IMR-90 (cell line): ENCODE data around the gene TK2. TPM values are rescaled to one million over a fixed set of nuclear protein-coding genes. Genes with fewer than 3 reads are reported as not detected.

Experiments used
- ATAC-seq: fragments of 200-7000 bp; cut with Tn5 transposase; 2 replicates; pipeline ENCODE4 v1.9.1; 2020; ENCODE audit warnings: low read depth, mild to moderate bottlenecking, moderate library complexity
- BruUV-seq: library from RNA; stranded (reverse); fragments of 400-500 nt; replicated peaks from 2 replicates; lab custom pipeline; 2021; lab: Mats Ljungman, UMichigan
- CTCF ChIA-PET: fragments of 300-600 bp; formaldehyde crosslinking; extraction: SDS; loops from one replicate; lab custom pipeline; 2021; ENCODE audit warnings: antibody characterized with exemption; lab: Yijun Ruan, JAX
- POLR2A ChIA-PET: fragments of 300-600 bp; sonication (Branson Sonifier 250); formaldehyde crosslinking; loops from one replicate; lab custom pipeline; 2022; ENCODE audit warnings: antibody characterized with exemption; ENCODE audit not compliant: unreplicated experiment; lab: Charles Lee
- DNase-seq: peaks from one replicate; pipeline ENCODE4 v3.0.0; 2013
- H2AFZ ChIP-seq: replicated peaks from 2 replicates; pipeline ENCODE3; 2013; ENCODE audit warnings: low read length, mild to moderate bottlenecking; ENCODE audit not compliant: poor library complexity
- H2AK5ac ChIP-seq: 2 replicates; pipeline ENCODE4 v1.6.1; 2013; ENCODE audit warnings: low read depth, low read length, inconsistent platforms
- H2AK9ac ChIP-seq: replicated peaks from 2 replicates; pipeline ENCODE3; 2013; ENCODE audit warnings: mild to moderate bottlenecking, low read depth, low read length, moderate library complexity; ENCODE audit not compliant: poor library complexity
- H2BK120ac ChIP-seq: 2 replicates; pipeline ENCODE4 v1.6.1; 2013; ENCODE audit warnings: low read depth, low read length, inconsistent platforms
- H2BK15ac ChIP-seq: 3 replicates; pipeline ENCODE4 v1.6.1; 2013; ENCODE audit warnings: low read depth, low read length, inconsistent platforms
- H2BK20ac ChIP-seq: 2 replicates; pipeline ENCODE4 v1.6.1; 2013; ENCODE audit warnings: low read depth, mild to moderate bottlenecking, inconsistent platforms, low read length, moderate library complexity
- H2BK5ac ChIP-seq: 2 replicates; pipeline ENCODE4 v1.6.1; 2013; ENCODE audit warnings: mild to moderate bottlenecking, low read depth, low read length, inconsistent platforms; ENCODE audit not compliant: poor library complexity, severe bottlenecking
- H3K14ac ChIP-seq: replicated peaks from 2 replicates; pipeline ENCODE4 v1.6.1; 2013; ENCODE audit warnings: low read depth, low read length, inconsistent platforms
- H3K18ac ChIP-seq: 2 replicates; pipeline ENCODE4 v1.6.1; 2013; ENCODE audit warnings: low read depth, low read length, control low read depth
- H3K23ac ChIP-seq: 2 replicates; pipeline ENCODE4 v1.6.1; 2013; ENCODE audit warnings: low read depth, low read length, inconsistent platforms
- H3K27ac ChIP-seq: 2 replicates; pipeline ENCODE4 v1.5.1; 2013; ENCODE audit warnings: mild to moderate bottlenecking, control low read depth, low read length; ENCODE audit not compliant: insufficient read depth
- H3K27me3 ChIP-seq: 2 replicates; pipeline ENCODE4 v1.6.1; 2013; ENCODE audit warnings: low read length; ENCODE audit not compliant: control insufficient read depth, insufficient read depth
- H3K36me3 ChIP-seq: 2 replicates; pipeline ENCODE4 v1.6.1; 2013; ENCODE audit warnings: low read length, mixed read lengths; ENCODE audit not compliant: control insufficient read depth, insufficient read depth
- H3K4ac ChIP-seq: 2 replicates; pipeline ENCODE4 v1.6.1; 2013; ENCODE audit warnings: low read depth, low read length, inconsistent platforms
- H3K4me1 ChIP-seq: 2 replicates; pipeline ENCODE4 v1.6.1; 2013; ENCODE audit warnings: low read length, mixed read lengths; ENCODE audit not compliant: control insufficient read depth, insufficient read depth
- H3K4me2 ChIP-seq: 2 replicates; pipeline ENCODE4 v1.6.1; 2013; ENCODE audit warnings: low read depth, mild to moderate bottlenecking, control low read depth, low read length, moderate library complexity
- H3K4me3 ChIP-seq: 2 replicates; pipeline ENCODE4 v1.5.1; 2013; ENCODE audit warnings: low read depth, mild to moderate bottlenecking, control low read depth, low read length, moderate library complexity; ENCODE audit not compliant: insufficient read depth
- H3K56ac ChIP-seq: 2 replicates; pipeline ENCODE4 v1.6.1; 2013; ENCODE audit warnings: low read length, inconsistent platforms; ENCODE audit not compliant: insufficient read depth; ENCODE audit errors: extremely low read depth
- H3K79me1 ChIP-seq, 2 experiments: 2 replicates each; pipeline ENCODE4 v1.6.1; 2013; ENCODE audit warnings: low read length in 2 of 2, inconsistent platforms in 1 of 2, low read depth in 1 of 2
- H3K9ac ChIP-seq: 2 replicates; pipeline ENCODE4 v1.6.1; 2013; ENCODE audit warnings: low read depth, low read length, control low read depth
- H3K9me1 ChIP-seq: 2 replicates; pipeline ENCODE4 v1.6.1; 2013; ENCODE audit warnings: low read length, inconsistent platforms; ENCODE audit not compliant: insufficient read depth
- H3K9me3 ChIP-seq: 2 replicates; pipeline ENCODE4 v1.6.1; 2013; ENCODE audit warnings: low read length; ENCODE audit not compliant: control insufficient read depth, insufficient read depth
- H4K20me1 ChIP-seq: 2 replicates; pipeline ENCODE4 v1.6.1; 2013; ENCODE audit warnings: low read length, inconsistent platforms; ENCODE audit not compliant: insufficient read depth
- H4K5ac ChIP-seq: 2 replicates; pipeline ENCODE4 v1.6.1; 2013; ENCODE audit warnings: mild to moderate bottlenecking, low read depth, low read length, control low read depth
- H4K8ac ChIP-seq, 2 experiments: 2 replicates each; pipeline ENCODE4 v1.6.1; 2013; ENCODE audit warnings: low read depth in 2 of 2, low read length in 2 of 2, control low read depth in 1 of 2, inconsistent platforms in 1 of 2
- H4K91ac ChIP-seq: 2 replicates; pipeline ENCODE4 v1.6.1; 2013; ENCODE audit warnings: low read depth, low read length, inconsistent platforms; ENCODE audit not compliant: insufficient read depth
- BHLHE40 ChIP-seq: fragments of 150-350 bp; IDR thresholded peaks from 2 replicates; pipeline ENCODE4 v1.6.1; 2016; ENCODE audit warnings: mild to moderate bottlenecking, low read depth, low read length
- CEBPB ChIP-seq: IDR thresholded peaks from 2 replicates; pipeline ENCODE4 v1.6.1; 2012; ENCODE audit warnings: low read depth, low read length, improper control_type of control experiment
- CHD1 ChIP-seq: IDR thresholded peaks from 2 replicates; pipeline ENCODE4 v1.6.1; 2012; ENCODE audit warnings: low read depth, low read length, improper control_type of control experiment
- ELK1 ChIP-seq: fragments of 150-350 bp; IDR thresholded peaks from 2 replicates; pipeline ENCODE4 v1.6.1; 2016; ENCODE audit warnings: low read depth, mild to moderate bottlenecking, low read length, moderate library complexity, borderline replicate concordance
- FOS ChIP-seq: fragments of 150-350 bp; IDR thresholded peaks from 2 replicates; pipeline ENCODE4 v1.6.1; 2016; ENCODE audit warnings: low read depth, low read length
- MAFK ChIP-seq: IDR thresholded peaks from 2 replicates; pipeline ENCODE4 v1.6.1; 2012; ENCODE audit warnings: low read depth, low read length, improper control_type of control experiment
- MAZ ChIP-seq: IDR thresholded peaks from 2 replicates; pipeline ENCODE4 v1.6.1; 2012; ENCODE audit warnings: low read depth, mild to moderate bottlenecking, low read length, improper control_type of control experiment, moderate library complexity, borderline replicate concordance
- MXI1 ChIP-seq: IDR thresholded peaks from 2 replicates; pipeline ENCODE4 v1.6.1; 2012; ENCODE audit warnings: low read depth, mild to moderate bottlenecking, low read length, moderate library complexity, borderline replicate concordance
- NFE2L2 ChIP-seq: fragments of 150-350 bp; IDR thresholded peaks from 2 replicates; pipeline ENCODE4 v1.6.1; 2016; ENCODE audit warnings: low read depth, mild to moderate bottlenecking, low read length
- POLR2A ChIP-seq: IDR thresholded peaks from 2 replicates; pipeline ENCODE4 v1.6.1; 2012; ENCODE audit warnings: mild to moderate bottlenecking, low read depth, low read length
- RAD21 ChIP-seq: IDR thresholded peaks from 2 replicates; pipeline ENCODE4 v1.6.1; 2012; ENCODE audit warnings: low read length, improper control_type of control experiment
- RCOR1 ChIP-seq: IDR thresholded peaks from 2 replicates; pipeline ENCODE4 v1.6.1; 2012; ENCODE audit warnings: mild to moderate bottlenecking, low read length, improper control_type of control experiment; ENCODE audit not compliant: insufficient replicate concordance
- RFX5 ChIP-seq: IDR thresholded peaks from 2 replicates; pipeline ENCODE4 v1.8.0; 2012; ENCODE audit warnings: low read depth, mild to moderate bottlenecking, low read length, moderate library complexity
- SMC3 ChIP-seq: fragments of 150-350 bp; IDR thresholded peaks from 2 replicates; pipeline ENCODE4 v1.6.1; 2016; ENCODE audit warnings: low read depth, mild to moderate bottlenecking, antibody characterized with exemption, low read length, moderate library complexity
- WGBS, 2 experiments: methylation state at CpG; one replicate each; pipeline versions ENCODE4 v1.1.5 to v1.1.7; 2013; ENCODE audit warnings: missing lambda C conversion rate in 2 of 2; ENCODE audit not compliant: insufficient read length in 1 of 2; ENCODE audit errors: extremely low coverage in 2 of 2; 5-methylcytosine and 5-hydroxymethylcytosine counted together
- dilution Hi-C: fragments of 300-500 bp; cut with HindIII; formaldehyde crosslinking; loops from one replicate; pipeline ENCODE4 v1.14.3; 2018; ENCODE audit warnings: low sequenced_read_pairs; ENCODE audit not compliant: unreplicated experiment
- in situ Hi-C: fragments of 300-500 bp; cut with MboI; formaldehyde crosslinking; loops from 3 replicates; pipeline ENCODE4 v1.14.3; 2019; ENCODE audit warnings: low sequenced_read_pairs, inconsistent platforms, mixed read lengths
- intact Hi-C: fragments of 100-400 bp; cut with micrococcal nuclease; formaldehyde crosslinking; loops from 2 replicates; pipeline ENCODE4 v1.10.0; 2022
- polyA plus RNA-seq, 3 experiments: library from polyadenylated mRNA; depleted of rRNA; stranded (reverse); fragments of >200 nt; gene quantifications; 2 replicates each; pipeline ENCODE4 v1.2.3, GENCODE V29; 2012; ENCODE audit warnings: low replicate concordance in 1 of 3
- total RNA-seq: library from RNA; depleted of rRNA; stranded (reverse); fragments of >200 nt; gene quantifications from 2 replicates; pipeline ENCODE4 v1.2.3, GENCODE V29; 2012
- TF ChIP-seq, protein P1 (sequence below): conservative IDR thresholded peaks from 2 replicates; pipeline ENCODE4 v1.5.1; 2012; ENCODE audit warnings: mild to moderate bottlenecking, low read depth, low read length, improper control_type of control experiment
- TF ChIP-seq, protein P2 (sequence below): fragments of 150-350 bp; IDR thresholded peaks from 2 replicates; pipeline ENCODE4 v1.6.1; 2017; ENCODE audit warnings: mild to moderate bottlenecking, antibody characterized with exemption, low read length, low read depth

TK2 gene
- total and polyA plus RNA-seq, 2 of the 4 experiments (the other 2 are of a cell fraction) = 14.7 to 16.5 TPM

DNA sequence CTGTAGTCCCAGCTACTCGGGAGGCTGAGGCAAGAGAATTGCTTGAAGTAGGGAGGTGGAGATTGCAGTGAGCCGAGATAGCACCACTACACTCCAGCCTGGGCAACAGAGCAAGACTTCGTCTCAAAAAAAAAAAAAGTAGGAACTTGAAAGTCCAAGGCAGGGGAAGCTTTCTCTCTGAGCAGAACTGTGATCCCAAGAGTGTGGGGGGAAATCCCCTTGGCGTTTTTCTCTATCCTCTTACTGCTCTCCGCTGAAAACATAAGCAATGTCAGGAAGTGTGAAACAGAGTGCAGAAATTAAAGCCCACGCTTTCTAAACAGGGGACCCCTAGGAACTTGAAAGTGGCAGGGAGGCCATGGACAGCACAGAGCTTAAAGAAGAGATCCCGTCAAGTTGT is 44.8 kb upstream of the TK2 start:
- POLR2A ChIA-PET = no interaction called here
- H3K27ac ChIP-seq = no peak overlapping the region
- TF ChIP-seq POLR2A = no peak
- no peak for TF ChIP-seq FOS
- TF ChIP-seq CEBPB = no peak
- no peak for TF ChIP-seq SMC3
- TF ChIP-seq RAD21 = no peak
- TF ChIP-seq BHLHE40 = no peak
- TF ChIP-seq RFX5 = no peak
- no peak for TF ChIP-seq CHD1
- TF ChIP-seq MAZ = no peak
- no peak for TF ChIP-seq RCOR1
- TF ChIP-seq, protein P1, sequence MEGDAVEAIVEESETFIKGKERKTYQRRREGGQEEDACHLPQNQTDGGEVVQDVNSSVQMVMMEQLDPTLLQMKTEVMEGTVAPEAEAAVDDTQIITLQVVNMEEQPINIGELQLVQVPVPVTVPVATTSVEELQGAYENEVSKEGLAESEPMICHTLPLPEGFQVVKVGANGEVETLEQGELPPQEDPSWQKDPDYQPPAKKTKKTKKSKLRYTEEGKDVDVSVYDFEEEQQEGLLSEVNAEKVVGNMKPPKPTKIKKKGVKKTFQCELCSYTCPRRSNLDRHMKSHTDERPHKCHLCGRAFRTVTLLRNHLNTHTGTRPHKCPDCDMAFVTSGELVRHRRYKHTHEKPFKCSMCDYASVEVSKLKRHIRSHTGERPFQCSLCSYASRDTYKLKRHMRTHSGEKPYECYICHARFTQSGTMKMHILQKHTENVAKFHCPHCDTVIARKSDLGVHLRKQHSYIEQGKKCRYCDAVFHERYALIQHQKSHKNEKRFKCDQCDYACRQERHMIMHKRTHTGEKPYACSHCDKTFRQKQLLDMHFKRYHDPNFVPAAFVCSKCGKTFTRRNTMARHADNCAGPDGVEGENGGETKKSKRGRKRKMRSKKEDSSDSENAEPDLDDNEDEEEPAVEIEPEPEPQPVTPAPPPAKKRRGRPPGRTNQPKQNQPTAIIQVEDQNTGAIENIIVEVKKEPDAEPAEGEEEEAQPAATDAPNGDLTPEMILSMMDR = no peak
- no peak for TF ChIP-seq ELK1
- TF ChIP-seq MAFK = no peak
- no peak for TF ChIP-seq NFE2L2
- TF ChIP-seq, protein P2, sequence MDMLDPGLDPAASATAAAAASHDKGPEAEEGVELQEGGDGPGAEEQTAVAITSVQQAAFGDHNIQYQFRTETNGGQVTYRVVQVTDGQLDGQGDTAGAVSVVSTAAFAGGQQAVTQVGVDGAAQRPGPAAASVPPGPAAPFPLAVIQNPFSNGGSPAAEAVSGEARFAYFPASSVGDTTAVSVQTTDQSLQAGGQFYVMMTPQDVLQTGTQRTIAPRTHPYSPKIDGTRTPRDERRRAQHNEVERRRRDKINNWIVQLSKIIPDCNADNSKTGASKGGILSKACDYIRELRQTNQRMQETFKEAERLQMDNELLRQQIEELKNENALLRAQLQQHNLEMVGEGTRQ = no peak
- TF ChIP-seq MXI1 = no peak
- no TSS peak for BruUV-seq
- ATAC-seq = no peak
- H2BK20ac ChIP-seq = no peak overlapping the region
- peaks cover 37% of the 10 kb centered on the region for H3K27me3 ChIP-seq
- intact Hi-C loops (no loop called here), in situ Hi-C loops (no loop called here), dilution Hi-C loops (no loop called here)
- no peaks in the 10 kb centered on the region for H3K9me1 ChIP-seq
- no peak overlapping the region for H2AK5ac ChIP-seq
- H4K5ac ChIP-seq = no peak overlapping the region
- H3K23ac ChIP-seq = no peak overlapping the region
- no peak overlapping the region for H2AFZ ChIP-seq
- no peaks in the 10 kb centered on the region for H3K4me1 ChIP-seq
- H2AK9ac ChIP-seq = no peak overlapping the region
- peaks cover 8% of the 10 kb centered on the region for H3K9me3 ChIP-seq
- H3K4me3 ChIP-seq = no peak overlapping the region
- no peak overlapping the region for H3K56ac ChIP-seq
- no peak overlapping the region for H2BK120ac ChIP-seq
- no peaks in the 10 kb centered on the region for H3K36me3 ChIP-seq
- DNase-seq = no peak
- H4K20me1 ChIP-seq = no peaks in the 10 kb centered on the region
- H2BK15ac ChIP-seq = no peak overlapping the region
- CTCF ChIA-PET = interaction anchor here (0.6 kb wide), 1 partner anchor 63 kb away, joined by 3 read pairs; no protein-coding TSS in a partner anchor
- no peak overlapping the region for H2BK5ac ChIP-seq
- no peak overlapping the region for H3K9ac ChIP-seq
- H4K8ac ChIP-seq = no peak overlapping the region
- no peak overlapping the region for H3K14ac ChIP-seq
- H3K79me1 ChIP-seq = no peaks in the 10 kb centered on the region
- no peak overlapping the region for H3K4me2 ChIP-seq
- H3K4ac ChIP-seq = no peak overlapping the region
- H4K91ac ChIP-seq = no peak overlapping the region
- WGBS, 2 experiments = no CpG with 5 or more reads among the region's 7 CpGs
- H3K18ac ChIP-seq = no peak overlapping the region
